ENCODE results near the gene IL10RB. TPM values are rescaled to one million over a fixed set of nuclear protein-coding genes. Genes with fewer than 3 reads are reported as not detected.
A peak's percentile ranks its signal among the peaks of the same experiment; 100 is the strongest.

Gene IL10RB
- total and polyA plus RNA-seq, 2 of the 13 experiments (the other 11 are each of a cell fraction or from before 2014, with no cell fraction given): 17.4 to 18.2 TPM

- TF ChIP-seq ZNF609 (CRISPR knock-in tag; IDR thresholded peaks at IDR 0.05; ENCODE audit: borderline replicate concordance): no peak; the same call in 1 of the 2 replicates
- peak; percentile 78 for TF ChIP-seq KAT8 (CRISPR knock-in tag; IDR thresholded peaks at IDR 0.05)
- no peak for TF ChIP-seq FOXA1 (IDR thresholded peaks at IDR 0.05)
- 0 out of 2 replicates have a peak, but pooled peaks have one; percentile 4 for TF ChIP-seq FOXA1 (CRISPR knock-in tag; IDR thresholded peaks at IDR 0.05)
- no peak for TF ChIP-seq TRIM22 (IDR thresholded peaks at IDR 0.05)
- peak; percentile 12 for TF ChIP-seq YY1 (IDR thresholded peaks at IDR 0.05; ENCODE audit: insufficient read depth, insufficient replicate concordance, low read depth, low read length)
- peak; percentile 78; the same call in 1 of the 2 replicates for TF ChIP-seq ZNF709 (CRISPR knock-in tag; IDR thresholded peaks at IDR 0.05)
- no peak for TF ChIP-seq PRDM4 (CRISPR knock-in tag; IDR thresholded peaks at IDR 0.05; ENCODE audit: borderline replicate concordance)
- no peak for TF ChIP-seq ZNF367 (CRISPR knock-in tag; IDR thresholded peaks at IDR 0.05; ENCODE audit: borderline replicate concordance)
- no peak for TF ChIP-seq ATF5 (CRISPR knock-in tag; IDR thresholded peaks at IDR 0.05; ENCODE audit: low read depth)
- no peak for TF ChIP-seq NCOA1 (CRISPR knock-in tag; IDR thresholded peaks at IDR 0.05)
- TF ChIP-seq EZH2 (conservative IDR thresholded peaks at IDR 0.05; ENCODE audit: low read depth, low read length): no peak
- peak; percentile 73; the same call in 1 of the 2 replicates for TF ChIP-seq GTF3A (CRISPR knock-in tag; conservative IDR thresholded peaks at IDR 0.05)
- TF ChIP-seq STAT5B (CRISPR knock-in tag; IDR thresholded peaks at IDR 0.05): no peak
- no peak; the same call in 1 of the 2 replicates for TF ChIP-seq SNAPC2 (CRISPR knock-in tag; IDR thresholded peaks at IDR 0.05)
- peak; percentile 86 for TF ChIP-seq SP4 (CRISPR knock-in tag; IDR thresholded peaks at IDR 0.05)
- TF ChIP-seq ZNF264 (CRISPR knock-in tag; IDR thresholded peaks at IDR 0.05): no peak
- TF ChIP-seq KLF9 (CRISPR knock-in tag; IDR thresholded peaks at IDR 0.05; ENCODE audit: low read depth): 0 out of 2 replicates have a peak, but pooled peaks have one; percentile 20
- no peak for TF ChIP-seq ZNF83 (CRISPR knock-in tag; IDR thresholded peaks at IDR 0.05; ENCODE audit: borderline replicate concordance)
- TF ChIP-seq JDP2 (CRISPR knock-in tag; IDR thresholded peaks at IDR 0.05; ENCODE audit: borderline replicate concordance): no peak
- no peak for TF ChIP-seq ZNF746 (CRISPR knock-in tag; IDR thresholded peaks at IDR 0.05)
These were observed 58.4 kb downstream of the IL10RB start, which contains the start of gene IFNAR1 (continued) for GRCh38 chr21:33324291-33325221.
